HK-2 (cell line): Measurements from ENCODE around the gene COL20A1.

ENCODE experiments used
- DNase-seq: peaks from one replicate; pipeline ENCODE4 v3.0.0-alpha.2; 2018; ENCODE audit not compliant: unreplicated experiment

COL20A1 gene

GRCh38 chr20:63277466-63278272 lies 15.3 kb upstream of the COL20A1 start:
- no peak for DNase-seq

- DNase-seq: no peak
These were observed 14.3 kb upstream of the COL20A1 start for GRCh38 chr20:63278661-63279060.

GRCh38 chr20:63279931-63280330 lies 13.1 kb upstream of the COL20A1 start:
- no peak for DNase-seq

GRCh38 chr20:63280371-63280770 lies 12.6 kb upstream of the COL20A1 start:
- DNase-seq: no peak

GRCh38 chr20:63280929-63281545 lies 11.9 kb upstream of the COL20A1 start:
- DNase-seq: no peak

- DNase-seq: no peak
These were observed 11.0 kb upstream of the COL20A1 start for GRCh38 chr20:63281742-63282665.

GRCh38 chr20:63282946-63283345 lies 10.0 kb upstream of the COL20A1 start:
- DNase-seq: no peak

- DNase-seq: no peak
These were observed 9.4 kb upstream of the COL20A1 start for GRCh38 chr20:63283397-63284082.

- no peak for DNase-seq
These were observed 8.9 kb upstream of the COL20A1 start for GRCh38 chr20:63284083-63284440.

- no peak for DNase-seq
These were observed 8.4 kb upstream of the COL20A1 start for GRCh38 chr20:63284544-63284949.

GRCh38 chr20:63284981-63285524 lies 7.9 kb upstream of the COL20A1 start:
- DNase-seq: no peak

GRCh38 chr20:63285636-63286615 lies 7.1 kb upstream of the COL20A1 start:
- DNase-seq: no peak

- DNase-seq: no peak
These were observed 5.9 kb upstream of the COL20A1 start for GRCh38 chr20:63286781-63287696.

- no peak for DNase-seq
These were observed 5.0 kb upstream of the COL20A1 start for GRCh38 chr20:63287697-63288580.

GRCh38 chr20:63288581-63289251 lies 4.3 kb upstream of the COL20A1 start:
- DNase-seq: no peak

GRCh38 chr20:63289311-63290135 lies 3.5 kb upstream of the COL20A1 start:
- no peak for DNase-seq
